Body of pancreas (tissue), 4 donors: Measurements from ENCODE around the gene DAO. TPM values are rescaled to one million over a fixed set of nuclear protein-coding genes. Genes with fewer than 3 reads are reported as not detected.
A peak's percentile ranks its signal among the peaks of the same experiment; 100 is the strongest.

Source experiments
- ATAC-seq: fragments of 150-250 bp; one replicate; pipeline ENCODE4 v1.9.1; 2016
- DNase-seq, 4 donors: peaks; one replicate each; pipeline ENCODE4 v3.0.0-alpha.2; 2019
- H3K27ac ChIP-seq, 4 donors: fragments of 200-600 bp; sonication (generic); 1 replicate in 3 of 4; 2 replicates in 1 of 4; pipeline versions ENCODE4 v1.5.1 to v1.6.1; 2016 to 2019; ENCODE audit warnings: mild to moderate bottlenecking in 1 of 4, mixed read lengths in 1 of 4, moderate library complexity in 1 of 4
- H3K27me3 ChIP-seq, 2 donors: fragments of 200-600 bp; sonication (generic); one replicate each; pipeline ENCODE4 v1.6.0; 2016; ENCODE audit warnings: mild to moderate bottlenecking in 1 of 2
- H3K36me3 ChIP-seq, 2 donors: fragments of 200-600 bp; sonication (generic); replicated peaks in 1 of 2; 2 replicates each; pipeline ENCODE4 v1.5.1; 2016; ENCODE audit warnings: low read depth in 2 of 2; ENCODE audit not compliant: insufficient read depth in 1 of 2
- H3K4me1 ChIP-seq: fragments of 200-600 bp; sonication (generic); one replicate; pipeline ENCODE4 v1.6.0; 2016
- H3K4me3 ChIP-seq, 2 donors: fragments of 200-600 bp; sonication (generic); 1 replicate in 1 of 2; 2 replicates in 1 of 2; pipeline ENCODE4 v1.5.1; 2016 to 2019
- H3K9me3 ChIP-seq, 3 donors: fragments of 200-600 bp; sonication (generic); 1 replicate in 2 of 3; 2 replicates in 1 of 3; pipeline ENCODE4 v1.5.1; 2016
- CTCF ChIP-seq, 7 experiments: fragments of 450-650 bp in 4 of 7; fragments of 200-600 bp in 3 of 7; sonication (generic) in 3 of 7; IDR thresholded peaks; one replicate each; pipeline ENCODE4 v1.5.1; 2016 to 2019; ENCODE audit warnings: antibody characterized with exemption in 7 of 7
- POLR2A ChIP-seq, 3 donors: fragments of 450-650 bp; IDR thresholded peaks; one replicate each; pipeline ENCODE4 v1.6.1; 2016; ENCODE audit warnings: antibody characterized with exemption in 3 of 3, mild to moderate bottlenecking in 2 of 3
- WGBS, 2 donors: methylation state at CpG; one replicate each; pipeline ENCODE4 v1.1.5; 2017; 5-methylcytosine and 5-hydroxymethylcytosine counted together
- intact Hi-C: fragments of 100-400 bp; cut with DNase I; formaldehyde crosslinking; loops from one replicate; pipeline ENCODE4 v1.15.1; 2023
- total RNA-seq, 2 donors: library from RNA; depleted of rRNA; stranded (reverse); fragments of >200 nt; gene quantifications; one replicate each; pipeline ENCODE4 v1.1.0, GENCODE V29; 2016

Gene DAO
- total RNA-seq = not detected

GRCh38 chr12:108879615-108880254 lies at the start of gene DAO:
Gene DAO (plus strand): TSS chr12:108880092. CDS start chr12:108885007, 4,915 bp downstream.
- DNase-seq (no peak), ATAC-seq (no peak)
- WGBS, 2 donors = 50 to 67% methylated on average over 2 to 15 of the region's 16 CpGs
- intact Hi-C loops = loop anchor here (10.0 kb wide), 1 partner anchor 215 kb away; the partner anchor contains the start of genes ALKBH2 and UNG
- no peaks in the 10 kb centered on the region for H3K27me3 ChIP-seq
- H3K36me3 ChIP-seq = no peaks in the 10 kb centered on the region
- no peak within 1 kb of the TSS for H3K27ac ChIP-seq
- H3K4me1 ChIP-seq = no peaks in the 10 kb centered on the region
- TF ChIP-seq POLR2A (IDR thresholded peaks at IDR 0.05) (no peak), CTCF (IDR thresholded peaks at IDR 0.05) (no peak)
- H3K4me3 ChIP-seq = no peak within 1 kb of the TSS
- H3K9me3 ChIP-seq = no peaks in the 10 kb centered on the region

GRCh38 chr12:108831309-108831991 lies 48.4 kb upstream of the DAO start:
- no peak overlapping the region for H3K4me3 ChIP-seq
- DNase-seq (no peak), ATAC-seq (no peak)
- intact Hi-C loops = no loop called here
- 85 to 88% methylated on average over 11 of the region's 11 CpGs for WGBS, 2 donors
- peaks cover 0 to 2% of the 10 kb centered on the region in 2 donors for H3K36me3 ChIP-seq
- H3K27me3 ChIP-seq = no peaks in the 10 kb centered on the region
- peaks cover 25% of the 10 kb centered on the region for H3K4me1 ChIP-seq
- H3K27ac ChIP-seq = no peak overlapping the region
- no peak for TF ChIP-seq CTCF (IDR thresholded peaks at IDR 0.05)
- no peak for TF ChIP-seq POLR2A (IDR thresholded peaks at IDR 0.05)
- H3K9me3 ChIP-seq = no peaks in the 10 kb centered on the region

- H3K36me3 ChIP-seq = peaks cover 0 to 2% of the 10 kb centered on the region in 2 donors
- 88 to 90% methylated on average over 6 of the region's 6 CpGs for WGBS, 2 donors
- intact Hi-C loops = no loop called here
Measured at GRCh38 chr12:108832208-108832607, 47.7 kb upstream of the DAO start.

GRCh38 chr12:108832730-108833354 lies 47.0 kb upstream of the DAO start:
- peaks cover 27% of the 10 kb centered on the region for H3K4me1 ChIP-seq
- ATAC-seq (peak; percentile 73), DNase-seq (peak in 2 of 4 donors; percentile 37 to 44)
- H3K4me3 ChIP-seq = no peak overlapping the region
- WGBS, 2 donors = 61 to 74% methylated on average over 10 of the region's 10 CpGs
- peak overlapping the region; percentile 8 to 76 (median 61) for H3K27ac ChIP-seq
- peaks cover 0 to 2% of the 10 kb centered on the region in 2 donors for H3K36me3 ChIP-seq
- H3K27me3 ChIP-seq = no peaks in the 10 kb centered on the region
- TF ChIP-seq CTCF (IDR thresholded peaks at IDR 0.05) (no peak), POLR2A (IDR thresholded peaks at IDR 0.05) (peak in 1 of 3 donors; percentile 20)
- no peaks in the 10 kb centered on the region for H3K9me3 ChIP-seq
- intact Hi-C loops = no loop called here

More at GRCh38 chr12:108832208-108832607, 47.7 kb upstream of the DAO start:
- Histone ChIP-seq H3K27me3 (no peaks in the 10 kb centered on the region), H3K4me3 (no peak overlapping the region), H3K9me3 (no peaks in the 10 kb centered on the region), H3K27ac (peak overlapping the region in 2 of 4 donors; percentile 71 to 76), H3K4me1 (peaks cover 22% of the 10 kb centered on the region)
- ATAC-seq = no peak
- no peak for DNase-seq
- TF ChIP-seq POLR2A (IDR thresholded peaks at IDR 0.05) = no peak

- H3K4me3 ChIP-seq = no peak overlapping the region
Measured at GRCh38 chr12:108833355-108833733, 46.5 kb upstream of the DAO start.

More at GRCh38 chr12:108833355-108833733, 46.5 kb upstream of the DAO start:
- peak overlapping the region; percentile 8 to 76 (median 61) for H3K27ac ChIP-seq
- H3K27me3 ChIP-seq = no peaks in the 10 kb centered on the region
- intact Hi-C loops = no loop called here
- peaks cover 32% of the 10 kb centered on the region for H3K4me1 ChIP-seq
- TF ChIP-seq POLR2A (IDR thresholded peaks at IDR 0.05) (no peak), CTCF (IDR thresholded peaks at IDR 0.05) (no peak)
- DNase-seq (peak in 1 of 4 donors; percentile 35), ATAC-seq (peak; percentile 22)
- H3K36me3 ChIP-seq = peaks cover 0 to 2% of the 10 kb centered on the region in 2 donors
- no peaks in the 10 kb centered on the region for H3K9me3 ChIP-seq
- WGBS, 2 donors = 76% methylated on average over 9 of the region's 9 CpGs
